GM19240 (cell line): ENCODE data around the gene HBD.

Source experiments
- DNase-seq: peaks from one replicate; pipeline ENCODE4 v3.0.0; 2011; ENCODE audit warnings: low spot score; ENCODE audit not compliant: insufficient read length

Gene HBD

DNA sequence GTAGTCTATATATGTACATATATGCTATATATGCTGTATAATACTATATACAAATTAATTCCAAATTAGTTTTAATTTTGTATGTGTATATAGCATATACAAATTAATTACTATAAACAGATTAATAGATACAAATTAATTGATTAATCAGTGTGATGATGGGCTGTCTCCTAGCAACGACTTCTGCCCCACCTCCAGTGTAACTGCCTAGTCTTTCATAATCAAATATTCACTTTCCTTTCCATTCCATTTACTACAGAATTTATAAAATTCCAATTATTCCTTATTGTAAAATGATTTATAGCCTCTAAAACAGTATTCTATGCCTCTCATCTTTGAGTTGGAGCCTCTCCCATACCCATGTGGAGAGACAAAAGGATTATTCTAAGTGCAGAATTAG lies 976 bp downstream of the HBD start:
- no peak for DNase-seq

DNA sequence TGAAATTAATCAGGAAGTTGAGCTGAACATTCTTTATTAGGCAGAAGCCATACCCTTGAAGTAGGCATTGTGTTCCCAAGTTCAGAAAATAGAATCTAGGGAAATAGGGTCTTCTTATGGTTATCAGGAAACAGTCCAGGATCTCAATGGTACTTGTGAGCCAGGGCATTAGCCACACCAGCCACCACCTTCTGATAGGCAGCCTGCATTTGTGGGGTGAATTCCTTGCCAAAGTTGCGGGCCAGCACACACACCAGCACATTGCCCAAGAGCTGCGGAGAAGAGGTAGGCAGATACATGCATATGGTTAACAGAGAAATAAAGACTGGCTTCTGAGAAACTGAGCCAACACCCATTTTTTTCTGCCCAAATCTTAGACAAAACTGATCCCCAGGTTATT lies 1.5 kb downstream of the HBD start:
- DNase-seq, result no peak

DNA sequence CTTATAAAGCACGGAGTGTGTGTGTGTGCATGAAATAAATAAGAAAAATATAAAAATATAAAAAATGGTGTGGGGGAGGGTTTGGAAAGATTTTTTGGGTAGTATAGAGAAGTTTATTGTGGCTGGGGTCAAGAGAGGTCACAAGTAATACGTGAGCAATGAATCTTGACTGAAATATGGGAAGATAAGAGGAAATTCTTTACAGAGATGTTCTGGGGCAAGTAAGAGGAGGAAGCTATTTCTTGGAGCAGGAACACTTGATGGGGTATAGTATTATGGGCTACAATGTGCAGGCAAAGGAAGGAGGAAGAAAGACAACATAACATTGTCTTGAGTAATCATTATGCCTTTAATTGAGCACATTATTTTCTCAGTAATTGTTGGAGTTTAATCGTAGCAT lies 2.1 kb downstream of the HBD start:
- DNase-seq, result no peak

DNA sequence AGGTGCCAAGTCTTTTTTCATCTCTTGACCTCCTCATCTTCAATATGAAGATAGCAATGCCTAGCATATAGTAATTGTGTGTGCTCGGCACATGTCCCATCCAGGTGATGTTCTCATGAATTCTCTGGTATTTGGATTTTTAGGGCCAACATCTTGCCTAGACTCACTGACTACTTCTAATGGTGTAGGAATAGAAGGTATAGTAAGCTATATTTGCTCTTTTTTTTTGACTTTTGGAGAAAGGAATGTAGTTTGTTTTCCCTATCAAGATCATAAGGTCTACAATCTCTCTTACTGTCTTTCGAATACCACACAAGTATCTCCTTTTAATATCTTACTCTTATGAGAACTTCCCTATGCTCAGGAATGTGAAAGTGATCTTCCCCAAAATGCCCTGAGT lies 3.2 kb downstream of the HBD start:
- DNase-seq, result no peak

DNA sequence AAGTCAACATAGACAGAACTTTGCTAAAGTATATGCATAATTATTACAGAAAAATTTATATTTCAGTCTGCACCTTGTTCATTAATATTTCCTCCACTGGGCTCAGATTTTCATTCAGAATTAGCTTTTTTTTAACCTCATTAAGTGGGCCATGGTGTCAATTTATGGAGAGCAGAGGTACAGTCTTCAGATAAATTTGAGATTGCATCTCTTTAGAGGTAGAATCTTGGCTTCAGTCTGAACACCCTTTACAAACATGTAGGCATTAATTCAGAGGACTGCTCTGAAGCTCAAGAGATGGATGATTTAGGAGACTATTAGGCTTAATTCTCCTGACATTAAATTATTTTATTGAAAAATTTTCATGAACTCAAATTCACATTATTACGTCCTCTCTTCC lies 4.0 kb downstream of the HBD start:
- no peak for DNase-seq

DNA sequence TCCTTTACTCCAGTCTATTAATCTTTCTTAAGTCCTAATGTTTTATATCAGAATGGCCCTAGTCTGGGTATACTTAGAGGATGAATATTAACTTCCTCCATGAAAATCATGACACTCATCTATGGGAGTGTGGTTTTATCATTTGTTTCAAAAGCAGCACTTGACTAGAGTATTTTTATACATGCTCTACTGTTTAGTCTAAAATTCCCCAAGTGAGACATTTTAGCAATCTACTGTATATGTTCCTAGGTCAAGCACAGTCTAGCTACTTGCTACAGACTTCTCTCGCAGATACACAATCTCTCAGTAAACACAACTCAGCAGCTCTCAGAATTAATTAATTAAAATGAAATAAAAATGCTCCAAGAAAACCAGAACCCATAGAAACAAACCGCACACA lies 4.5 kb downstream of the HBD start:
- no peak for DNase-seq

DNA sequence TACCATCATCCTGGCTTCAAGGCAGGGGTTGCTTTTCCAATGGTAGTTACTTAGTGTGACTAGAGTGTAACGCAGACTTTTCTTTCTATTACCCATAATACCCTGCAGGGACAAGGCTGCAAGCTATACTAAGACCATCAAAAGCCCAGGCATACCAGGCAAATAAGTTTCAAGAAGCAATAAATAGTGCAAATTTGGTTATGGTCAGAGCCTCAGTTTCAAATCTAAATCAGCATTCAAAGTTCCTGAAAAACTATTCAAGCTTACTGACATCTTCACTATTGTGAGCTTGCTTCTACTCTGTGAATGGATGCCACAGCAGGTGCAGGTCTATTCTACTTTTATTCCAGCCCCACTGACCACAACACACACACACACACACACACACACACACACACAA lies 4.9 kb downstream of the HBD start:
- no peak for DNase-seq

DNA sequence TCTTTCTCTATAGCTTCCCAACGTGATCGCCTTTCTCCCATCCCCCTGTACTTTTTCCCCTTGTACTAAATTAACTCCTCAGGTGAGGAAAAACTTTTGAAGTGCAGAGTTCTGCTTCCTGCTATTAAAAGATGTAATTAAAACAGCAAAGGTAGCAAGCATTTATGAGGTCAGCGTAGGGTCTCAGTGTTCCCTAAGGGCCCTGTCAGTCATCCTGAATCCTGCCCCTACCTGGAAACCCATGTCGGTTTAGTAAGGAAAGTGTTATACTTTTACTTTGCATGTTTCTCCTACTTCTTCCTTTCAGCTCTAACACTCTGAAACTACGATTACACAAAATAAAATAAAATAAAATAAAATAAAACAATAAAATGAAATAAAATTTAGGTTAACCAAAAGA lies 6.2 kb downstream of the HBD start:
- no peak for DNase-seq

DNA sequence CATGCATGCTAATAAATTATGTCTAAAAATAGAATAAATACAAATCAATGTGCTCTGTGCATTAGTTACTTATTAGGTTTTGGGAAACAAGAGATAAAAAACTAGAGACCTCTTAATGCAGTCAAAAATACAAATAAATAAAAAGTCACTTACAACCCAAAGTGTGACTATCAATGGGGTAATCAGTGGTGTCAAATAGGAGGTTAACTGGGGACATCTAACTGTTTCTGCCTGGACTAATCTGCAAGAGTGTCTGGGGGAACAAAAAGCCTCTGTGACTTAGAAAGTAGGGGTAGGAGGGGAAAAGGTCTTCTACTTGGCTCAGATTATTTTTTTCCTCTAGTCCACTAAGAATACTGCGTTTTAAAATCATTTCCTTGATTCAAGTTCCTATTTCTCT lies 6.6 kb downstream of the HBD start:
- DNase-seq, result no peak

DNA sequence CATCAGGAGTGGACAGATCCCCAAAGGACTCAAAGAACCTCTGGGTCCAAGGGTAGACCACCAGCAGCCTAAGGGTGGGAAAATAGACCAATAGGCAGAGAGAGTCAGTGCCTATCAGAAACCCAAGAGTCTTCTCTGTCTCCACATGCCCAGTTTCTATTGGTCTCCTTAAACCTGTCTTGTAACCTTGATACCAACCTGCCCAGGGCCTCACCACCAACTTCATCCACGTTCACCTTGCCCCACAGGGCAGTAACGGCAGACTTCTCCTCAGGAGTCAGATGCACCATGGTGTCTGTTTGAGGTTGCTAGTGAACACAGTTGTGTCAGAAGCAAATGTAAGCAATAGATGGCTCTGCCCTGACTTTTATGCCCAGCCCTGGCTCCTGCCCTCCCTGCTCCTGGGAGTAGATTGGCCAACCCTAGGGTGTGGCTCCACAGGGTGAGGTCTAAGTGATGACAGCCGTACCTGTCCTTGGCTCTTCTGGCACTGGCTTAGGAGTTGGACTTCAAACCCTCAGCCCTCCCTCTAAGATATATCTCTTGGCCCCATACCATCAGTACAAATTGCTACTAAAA lies 7.5 kb downstream of the HBD start, which contains the start of gene HBB:
HBB (minus strand) TSS at position 340 of the 579 bp plus-strand sequence; CDS start at position 290, 50 bp downstream.
- DNase-seq, result no peak

DNA sequence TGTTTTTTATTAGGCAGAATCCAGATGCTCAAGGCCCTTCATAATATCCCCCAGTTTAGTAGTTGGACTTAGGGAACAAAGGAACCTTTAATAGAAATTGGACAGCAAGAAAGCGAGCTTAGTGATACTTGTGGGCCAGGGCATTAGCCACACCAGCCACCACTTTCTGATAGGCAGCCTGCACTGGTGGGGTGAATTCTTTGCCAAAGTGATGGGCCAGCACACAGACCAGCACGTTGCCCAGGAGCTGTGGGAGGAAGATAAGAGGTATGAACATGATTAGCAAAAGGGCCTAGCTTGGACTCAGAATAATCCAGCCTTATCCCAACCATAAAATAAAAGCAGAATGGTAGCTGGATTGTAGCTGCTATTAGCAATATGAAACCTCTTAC lies 8.8 kb downstream of the HBD start:
- no peak for DNase-seq

DNA sequence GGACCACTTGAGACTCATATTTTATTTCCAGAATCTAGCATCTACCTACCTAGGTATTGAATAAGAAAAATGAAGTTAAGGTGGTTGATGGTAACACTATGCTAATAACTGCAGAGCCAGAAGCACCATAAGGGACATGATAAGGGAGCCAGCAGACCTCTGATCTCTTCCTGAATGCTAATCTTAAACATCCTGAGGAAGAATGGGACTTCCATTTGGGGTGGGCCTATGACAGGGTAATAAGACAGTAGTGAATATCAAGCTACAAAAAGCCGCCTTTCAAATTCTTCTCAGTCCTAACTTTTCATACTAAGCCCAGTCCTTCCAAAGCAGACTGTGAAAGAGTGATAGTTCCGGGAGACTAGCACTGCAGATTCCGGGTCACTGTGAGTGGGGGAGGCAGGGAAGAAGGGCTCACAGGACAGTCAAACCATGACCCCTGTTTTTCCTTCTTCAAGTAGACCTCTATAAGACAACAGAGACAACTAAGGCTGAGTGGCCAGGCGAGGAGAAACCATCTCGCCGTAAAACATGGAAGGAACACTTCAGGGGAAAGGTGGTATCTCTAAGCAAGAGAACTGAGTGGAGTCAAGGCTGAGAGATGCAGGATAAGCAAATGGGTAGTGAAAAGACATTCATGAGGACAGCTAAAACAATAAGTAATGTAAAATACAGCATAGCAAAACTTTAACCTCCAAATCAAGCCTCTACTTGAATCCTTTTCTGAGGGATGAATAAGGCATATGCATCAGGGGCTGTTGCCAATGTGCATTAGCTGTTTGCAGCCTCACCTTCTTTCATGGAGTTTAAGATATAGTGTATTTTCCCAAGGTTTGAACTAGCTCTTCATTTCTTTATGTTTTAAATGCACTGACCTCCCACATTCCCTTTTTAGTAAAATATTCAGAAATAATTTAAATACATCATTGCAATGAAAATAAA lies 9.5 kb downstream of the HBD start:
- no peak for DNase-seq

DNA sequence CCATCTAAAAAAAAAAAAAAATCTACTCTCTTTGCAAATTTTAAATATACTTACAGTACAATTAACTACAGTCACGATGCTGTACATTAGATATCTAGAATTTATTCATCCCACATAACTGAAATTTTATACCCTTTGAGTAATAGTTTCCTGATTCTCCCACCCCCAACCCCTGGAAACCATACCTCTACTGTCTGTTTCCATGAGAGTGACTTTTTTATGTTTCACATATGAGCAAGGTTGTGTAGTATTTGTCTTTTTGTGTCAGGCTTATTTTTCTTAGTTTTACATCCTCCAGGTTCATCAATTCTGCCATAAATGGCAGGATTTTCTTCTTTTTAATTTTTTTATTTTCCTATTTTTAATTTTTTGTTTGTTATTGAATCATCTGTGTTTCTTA lies 10.6 kb downstream of the HBD start:
- no peak for DNase-seq

DNA sequence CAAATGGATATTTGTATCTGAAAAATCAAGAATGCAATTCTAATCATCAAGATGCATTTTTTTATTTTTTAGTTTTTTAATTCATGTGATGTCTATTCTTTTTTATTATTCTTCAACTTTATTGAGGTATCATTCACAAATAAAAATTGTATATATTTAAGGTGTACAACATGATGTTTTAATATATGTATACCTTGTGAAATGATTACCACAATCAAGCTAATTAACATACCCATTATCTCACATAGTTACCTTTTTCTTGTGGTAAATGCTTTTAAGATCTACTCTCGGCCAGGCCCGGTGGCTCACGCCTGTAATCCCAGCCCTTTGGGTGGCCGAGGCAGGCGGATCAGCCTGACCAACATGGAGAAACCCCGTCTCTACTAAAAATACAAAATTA lies 11.1 kb downstream of the HBD start:
- no peak for DNase-seq

DNA sequence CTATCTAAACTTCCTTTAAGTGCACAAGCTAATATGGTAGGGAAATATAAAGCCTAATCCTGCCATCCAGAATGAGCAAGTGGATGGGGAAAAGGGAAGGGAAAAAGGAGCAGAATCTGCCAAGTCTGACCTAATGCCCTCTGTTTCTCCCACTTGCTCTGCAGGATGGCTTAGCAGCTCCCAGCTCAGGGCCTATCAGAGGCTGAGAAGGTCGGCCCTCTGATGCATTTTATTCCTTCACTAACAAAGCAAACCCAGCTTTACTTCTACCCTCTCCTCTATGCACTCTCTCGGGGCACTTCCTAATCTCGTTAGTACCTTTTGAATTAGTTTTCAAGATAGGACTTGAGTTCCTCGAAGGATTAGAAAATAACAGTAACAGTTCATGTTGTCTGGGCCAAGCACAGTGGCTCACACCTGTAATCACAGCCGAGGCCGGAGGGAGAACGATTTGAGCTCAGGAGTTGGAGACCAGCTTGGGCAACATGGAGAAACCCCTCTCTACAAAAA lies 23.9 kb downstream of the HBD start:
- DNase-seq, result no peak

DNA sequence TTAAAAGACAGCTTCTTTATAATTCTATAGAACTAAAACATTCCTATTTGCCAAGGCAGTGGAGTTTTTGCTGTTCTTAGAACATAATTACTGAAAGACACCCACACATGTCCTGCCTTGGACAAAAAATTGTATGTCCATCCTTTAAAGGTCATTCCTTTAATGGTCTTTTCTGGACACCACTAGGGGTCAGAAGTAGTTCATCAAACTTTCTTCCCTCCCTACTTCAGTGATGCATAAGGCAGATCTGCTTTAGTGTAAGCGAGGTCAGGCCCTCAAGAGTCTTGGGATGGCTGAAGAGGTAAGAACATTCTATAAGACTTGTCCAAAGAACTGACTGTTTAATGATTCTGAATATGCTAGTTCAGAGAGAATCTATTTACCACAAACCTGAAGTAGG lies 29.5 kb downstream of the HBD start:
- peak; percentile 19 for DNase-seq

DNA sequence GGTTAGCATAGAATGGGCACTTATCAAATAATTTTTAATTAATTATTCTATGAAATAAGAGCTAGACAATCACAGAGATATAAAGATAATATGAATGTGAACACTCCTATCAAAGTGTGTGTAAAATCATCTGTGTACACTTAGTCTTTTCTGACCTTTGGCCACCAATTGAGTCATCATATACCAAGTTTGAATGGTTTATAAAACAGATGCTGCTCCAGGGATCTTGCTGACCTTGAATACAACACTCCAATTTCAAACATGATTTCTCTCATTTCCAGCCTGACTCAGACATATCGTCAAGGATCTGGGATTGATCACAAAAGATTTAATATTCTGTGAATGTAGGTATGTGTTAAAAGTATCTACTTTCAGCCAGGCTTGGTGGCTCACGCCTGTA lies 30.9 kb downstream of the HBD start:
- DNase-seq, result no peak

DNA sequence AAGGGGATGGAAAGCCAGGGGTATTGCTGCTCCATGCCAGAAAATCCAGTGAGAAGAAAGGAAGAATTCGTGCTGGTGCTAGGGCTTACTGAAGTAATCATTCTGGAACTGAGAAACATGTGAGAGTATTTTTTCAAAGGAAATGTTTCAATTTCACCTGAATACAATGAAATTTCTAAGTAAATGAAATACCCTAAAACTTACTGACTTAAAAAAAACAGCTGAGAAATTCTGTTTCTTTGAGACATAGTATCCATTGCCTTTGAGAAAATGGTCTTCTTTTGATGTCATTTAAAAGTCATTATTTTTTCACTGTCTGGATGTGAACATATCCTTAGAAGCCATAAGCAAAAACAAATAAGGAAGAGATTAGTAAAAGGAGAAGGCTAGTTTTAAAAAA lies 33.7 kb downstream of the HBD start, which contains the start of gene OR51V1:
OR51V1 (minus strand) TSS at position 101 of the 400 bp plus-strand sequence; CDS start at position 101, 0 bp downstream.
- DNase-seq, result no peak

DNA sequence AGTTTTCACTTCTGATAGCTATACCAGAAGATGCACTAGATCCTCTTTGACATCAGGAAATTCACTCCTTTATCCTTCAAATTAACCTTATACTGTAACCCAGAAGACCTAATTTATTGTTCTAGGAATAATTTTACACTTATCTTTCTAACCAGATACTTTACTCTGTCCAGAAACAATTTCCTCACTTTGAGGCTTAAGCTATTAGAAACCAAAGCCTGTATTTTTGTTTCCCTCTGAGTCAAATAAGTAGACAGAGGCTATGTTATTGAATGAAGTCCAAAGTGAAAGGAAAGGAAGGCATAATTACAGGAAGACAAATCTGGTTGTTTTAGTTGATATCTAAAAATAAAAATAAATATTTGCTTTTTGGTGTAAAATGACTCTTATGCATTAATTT lies 36.0 kb downstream of the HBD start:
- no peak for DNase-seq

DNA sequence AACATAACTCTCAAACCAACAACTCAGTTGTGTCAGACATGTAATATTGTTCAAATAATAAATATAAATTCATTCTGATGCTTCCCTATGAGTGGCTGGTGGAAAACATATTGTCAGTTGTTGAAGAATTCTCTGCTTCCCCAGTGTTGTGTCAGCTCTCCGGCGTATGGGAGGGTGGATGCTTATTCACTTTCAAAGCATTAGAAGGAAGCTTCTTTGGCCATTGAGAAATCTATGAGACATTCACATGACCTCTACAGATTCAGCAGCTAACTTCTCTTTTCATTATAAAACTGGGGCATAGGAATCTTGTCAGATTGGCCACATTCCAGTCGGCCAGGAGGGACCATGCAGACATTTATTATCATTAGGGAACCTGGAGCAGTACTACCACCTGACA lies 36.7 kb downstream of the HBD start:
- no peak for DNase-seq

DNA sequence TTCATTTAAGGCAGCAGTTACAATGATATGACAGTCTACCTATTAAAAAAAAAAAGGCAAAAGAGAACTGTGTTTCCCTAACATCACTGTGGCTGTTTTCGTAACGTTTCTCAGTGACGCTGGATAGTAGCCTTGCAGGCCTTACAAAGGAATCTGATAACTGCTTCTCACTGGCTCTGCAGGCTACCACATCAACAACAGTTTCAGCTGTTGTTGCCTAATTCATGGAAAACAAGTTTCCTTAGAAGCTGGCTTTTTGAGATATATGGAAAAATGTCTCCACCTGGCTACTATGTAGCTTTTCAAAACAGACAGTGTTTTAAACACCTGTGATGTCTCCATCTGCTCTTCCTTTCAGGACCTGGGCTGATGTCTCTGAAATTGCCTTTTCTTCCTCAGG lies 37.6 kb downstream of the HBD start:
- no peak for DNase-seq

DNA sequence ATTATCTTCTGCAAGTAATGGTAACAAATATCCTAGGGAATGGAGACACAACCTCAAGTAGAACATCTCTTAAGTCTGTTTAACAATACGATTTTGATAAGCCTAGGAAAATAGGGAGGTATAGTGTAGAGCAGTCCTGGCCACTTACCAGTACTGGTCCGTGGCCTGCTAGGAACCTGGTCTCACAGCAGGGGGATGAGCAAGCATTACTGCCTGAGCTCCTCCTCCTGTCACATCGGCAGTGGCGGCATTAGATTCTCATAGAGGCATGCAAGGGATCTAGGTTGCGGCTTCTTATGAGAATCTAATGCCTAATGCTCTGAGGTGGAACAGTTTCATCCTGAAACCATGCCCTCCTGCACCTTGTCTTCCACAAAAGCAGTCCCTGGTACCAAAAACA lies 38.2 kb downstream of the HBD start:
- DNase-seq, result no peak

DNA sequence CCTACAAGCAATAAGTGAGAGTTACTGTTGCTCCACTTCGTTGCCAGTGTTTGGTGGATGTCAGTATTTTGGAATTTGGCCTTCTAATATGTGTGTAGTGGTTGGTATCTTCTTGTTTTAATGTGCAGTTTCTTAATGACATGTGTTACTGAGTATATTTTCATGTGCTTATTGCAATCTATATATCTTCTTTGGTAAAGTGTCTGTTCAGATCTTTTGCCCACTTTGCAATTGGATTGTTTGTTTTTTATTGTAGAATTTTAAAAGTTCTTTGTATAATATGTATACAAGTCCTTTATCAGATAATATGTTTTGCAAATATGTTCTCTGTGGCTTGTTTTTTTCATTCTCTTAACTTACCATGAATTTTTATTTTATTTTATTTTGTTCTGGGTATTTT lies 41.5 kb downstream of the HBD start:
- DNase-seq, result no peak
